GM12872 (cell line): ENCODE measurements around the gene PPP4R3A.

Experiments used
- CTCF ChIP-seq: IDR thresholded peaks from 3 replicates; pipeline ENCODE4 v1.5.1; 2011; ENCODE audit warnings: low read depth, mild to moderate bottlenecking, low read length, moderate library complexity; ENCODE audit not compliant: insufficient read depth

PPP4R3A gene

GRCh38 chr14:91409928-91410718 is 100.0 kb downstream of the PPP4R3A start:
- TF ChIP-seq CTCF = no peak
